NCI-H2081 treated with DMSO at 0.1 percent for 48 hours (cell line): ENCODE data around the gene MSI2.

Experiments used
- DNase-seq: peaks from one replicate; lab custom pipeline; 2025; lab: John Stamatoyannopoulos, UW

The MSI2 gene

DNA sequence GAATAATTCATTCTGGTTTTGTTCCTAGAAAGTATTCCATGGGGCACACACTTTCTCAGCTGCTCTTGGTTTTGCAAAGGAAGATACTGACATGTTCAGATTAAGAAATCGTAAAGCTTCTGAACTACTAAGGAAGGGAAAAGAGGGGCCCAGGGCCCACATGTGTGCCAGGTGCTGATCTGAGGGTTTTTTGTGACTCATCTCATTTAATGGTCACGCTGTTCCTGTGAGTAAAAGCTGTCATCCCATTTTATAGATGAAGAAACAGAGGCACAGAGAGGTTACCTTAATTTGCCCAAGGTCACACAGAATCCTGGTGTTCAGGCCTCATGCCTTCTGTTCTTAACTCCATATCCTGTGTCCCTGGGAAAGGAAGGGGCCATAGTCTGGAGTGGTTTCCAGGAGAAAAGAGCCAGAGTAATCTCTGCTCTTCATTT lies 113.2 kb downstream of the MSI2 start:
- no peak for DNase-seq

- DNase-seq = no peak
These were observed 113.8 kb downstream of the MSI2 start for GRCh38 chr17:57370037-57370581.

GRCh38 chr17:57370619-57371018 lies 114.3 kb downstream of the MSI2 start:
- DNase-seq = no peak

DNA sequence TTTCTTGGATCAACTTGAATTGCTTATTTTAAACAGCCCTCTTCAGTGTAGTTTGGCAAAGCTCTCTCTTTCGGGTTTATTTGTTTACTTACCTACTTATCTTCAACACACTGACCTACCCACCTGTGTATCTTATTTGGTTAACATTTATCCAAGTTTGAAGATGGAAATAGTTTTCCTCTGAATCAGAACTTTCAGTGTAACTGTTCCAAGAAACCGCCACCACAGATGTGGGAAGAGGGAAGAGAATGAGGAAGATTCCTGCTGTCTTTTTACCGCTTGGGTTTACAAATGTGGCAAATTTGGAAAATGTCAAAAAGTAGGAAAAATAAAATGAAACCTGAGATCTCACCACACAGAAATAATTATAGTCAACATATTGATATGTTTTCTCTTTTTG lies 115.8 kb downstream of the MSI2 start:
- DNase-seq = no peak

DNA sequence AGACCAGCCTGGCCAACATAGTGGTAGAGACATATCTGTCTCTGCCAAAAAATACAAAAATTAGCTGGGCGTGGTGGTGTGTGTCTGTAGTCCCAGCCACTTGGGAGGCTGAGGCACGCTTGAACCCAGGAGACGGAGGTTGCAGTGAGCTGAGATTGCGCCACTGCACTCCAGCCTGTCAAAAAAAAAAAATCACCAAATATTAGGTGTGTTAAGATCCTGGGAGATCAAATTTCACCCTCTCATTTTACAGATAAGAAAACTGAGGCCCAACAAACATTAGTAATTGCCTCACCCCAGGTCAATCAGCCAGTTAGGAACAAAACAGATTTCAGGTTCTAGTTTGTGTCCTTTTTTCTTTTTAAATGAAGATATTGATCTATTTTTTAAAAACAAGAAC lies 116.7 kb downstream of the MSI2 start:
- no peak for DNase-seq

DNA sequence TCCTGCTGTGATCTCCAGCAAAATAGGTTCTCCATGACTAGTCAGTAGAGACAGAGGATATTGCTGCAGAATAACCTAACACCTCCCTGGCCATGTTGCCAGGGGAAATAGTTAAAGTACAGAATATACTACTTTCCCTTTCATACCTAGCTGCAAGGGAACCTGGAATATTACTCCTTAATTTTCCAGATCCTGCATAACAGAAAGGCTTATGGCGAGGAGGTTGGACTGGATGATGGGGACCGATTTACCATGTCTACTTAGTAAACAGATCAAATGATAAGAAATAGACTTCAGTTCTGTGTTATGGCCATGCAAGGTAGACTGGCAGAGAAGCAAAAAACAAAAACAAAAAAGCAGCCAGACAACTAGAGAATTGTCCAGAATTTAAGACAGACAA lies 117.4 kb downstream of the MSI2 start:
- no peak for DNase-seq

- DNase-seq = no peak
These were observed 118.9 kb downstream of the MSI2 start for GRCh38 chr17:57375040-57375769.

DNA sequence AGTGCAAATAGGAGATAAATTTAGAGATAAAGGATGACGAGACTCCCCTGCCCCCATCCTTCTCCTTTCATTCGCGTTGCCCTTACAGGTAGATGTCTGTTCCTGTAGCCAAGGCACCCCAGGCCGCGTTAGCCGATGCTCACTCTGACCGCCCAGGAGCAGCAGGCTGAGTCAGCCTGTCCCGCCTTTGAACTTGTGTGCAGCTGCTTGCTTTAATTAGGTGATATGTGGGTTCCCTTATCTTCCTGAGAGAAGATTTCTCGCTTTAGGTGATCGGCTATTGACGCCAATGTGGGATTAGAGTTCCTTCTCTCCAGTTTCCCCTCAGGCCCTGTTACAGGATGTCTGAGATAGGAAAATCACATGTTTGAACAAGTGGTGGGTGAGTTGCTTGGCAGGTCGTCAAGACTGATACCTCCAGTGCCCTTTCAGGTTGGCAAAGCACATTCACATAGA lies 119.5 kb downstream of the MSI2 start:
- DNase-seq = no peak

DNA sequence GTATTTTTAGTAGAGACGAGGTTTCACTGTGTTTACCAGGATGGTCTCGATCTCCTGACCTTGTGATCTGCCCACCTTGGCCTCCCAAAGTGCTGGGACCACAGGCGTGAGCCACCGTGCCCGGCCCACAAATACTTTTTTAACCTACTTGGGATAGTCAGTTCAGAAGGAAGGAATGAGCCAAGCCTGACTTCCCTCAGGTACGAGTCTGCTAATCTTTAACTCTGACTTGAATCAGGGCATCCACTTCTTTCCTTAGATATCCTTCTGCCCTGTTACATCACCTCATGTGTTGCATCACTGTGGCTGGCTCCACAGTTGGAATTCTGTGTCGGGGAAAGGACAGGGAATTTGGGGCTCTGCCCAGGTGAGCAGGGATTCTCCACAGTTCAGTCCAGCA lies 120.8 kb downstream of the MSI2 start:
- DNase-seq = no peak

DNA sequence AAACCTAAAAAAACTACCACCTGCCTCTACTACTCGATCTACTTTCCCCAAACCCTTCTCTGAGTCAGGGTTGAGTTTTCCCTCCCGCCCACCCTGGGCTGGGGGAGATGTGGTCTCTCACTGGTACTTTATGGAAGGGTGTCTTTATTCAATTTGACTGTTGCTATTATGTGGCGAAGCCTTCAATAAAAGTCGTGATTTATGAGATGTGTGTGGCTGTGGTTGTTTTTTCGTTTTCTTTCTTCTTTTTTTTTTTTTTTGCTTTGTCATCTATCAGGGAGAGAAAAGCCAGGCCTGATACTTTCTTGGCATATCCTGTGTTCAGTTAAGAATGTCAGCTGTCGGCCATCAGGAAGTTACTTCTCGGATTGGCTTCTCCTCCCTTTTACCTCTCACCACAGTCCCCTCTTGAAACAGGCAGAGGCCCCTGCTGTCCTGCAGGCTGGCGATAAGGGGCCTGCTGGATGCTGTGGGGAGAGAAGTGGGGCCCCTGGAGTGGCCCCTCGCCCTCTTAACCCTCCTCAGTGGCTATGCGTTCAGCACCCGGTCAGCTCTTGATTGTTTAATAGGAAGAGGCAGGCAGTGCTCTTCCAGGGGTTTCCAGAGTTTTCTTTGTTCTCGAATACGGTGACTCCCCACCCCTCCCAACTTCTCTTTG lies 123.0 kb downstream of the MSI2 start:
- no peak for DNase-seq

DNA sequence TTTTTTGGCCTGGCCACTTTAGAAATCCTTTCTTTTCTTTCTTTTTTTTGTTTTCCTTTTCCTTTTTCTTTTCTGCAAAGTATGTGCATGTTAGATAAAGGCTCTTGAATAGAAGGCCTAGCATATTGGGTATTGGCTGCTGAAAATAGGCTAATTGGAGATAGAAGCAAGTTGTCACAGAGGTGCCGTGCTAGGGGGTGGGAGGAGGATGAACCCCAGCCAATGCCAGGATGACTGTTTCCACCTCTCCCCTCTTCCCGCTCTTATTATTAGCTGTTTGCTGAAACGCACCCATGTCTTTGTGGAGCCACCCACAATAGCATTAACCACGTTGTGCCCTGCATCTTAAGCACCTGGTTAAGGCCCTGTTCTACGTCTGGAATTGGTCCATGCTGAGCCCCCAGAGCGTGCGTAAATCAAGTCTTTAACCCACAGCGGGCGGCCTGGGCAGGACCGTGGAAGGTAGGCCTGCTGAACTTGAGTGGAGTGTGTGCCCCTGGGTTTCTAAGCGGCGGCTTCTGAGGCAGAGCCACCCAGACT lies 123.6 kb downstream of the MSI2 start:
- DNase-seq = no peak

- DNase-seq = no peak
These were observed 125.2 kb downstream of the MSI2 start for GRCh38 chr17:57381498-57381897.

GRCh38 chr17:57384219-57384618 lies 127.9 kb downstream of the MSI2 start:
- no peak for DNase-seq

DNA sequence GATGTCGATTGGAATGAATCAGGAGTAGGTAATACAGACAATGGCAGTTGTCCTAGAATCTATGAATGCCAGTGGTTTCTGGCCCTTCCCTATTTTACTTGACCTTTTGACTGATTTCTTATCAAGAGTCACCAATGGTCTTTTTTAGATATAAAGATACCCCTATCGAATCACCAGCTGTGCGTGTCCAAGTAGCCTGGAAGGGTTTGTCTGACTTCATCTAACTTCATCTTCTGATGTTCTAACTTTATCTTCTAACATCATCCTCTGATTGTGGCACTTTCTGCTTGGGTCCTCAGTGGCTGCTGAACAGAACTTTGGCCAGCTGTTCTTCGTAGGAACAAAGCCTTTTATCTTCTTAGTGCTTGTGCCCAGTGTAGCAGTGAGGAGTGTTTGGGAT lies 129.7 kb downstream of the MSI2 start:
- DNase-seq = no peak

- no peak for DNase-seq
These were observed 131.3 kb downstream of the MSI2 start for GRCh38 chr17:57387575-57387974.

- no peak for DNase-seq
These were observed 131.9 kb downstream of the MSI2 start for GRCh38 chr17:57388131-57388725.

GRCh38 chr17:57389473-57389872 lies 133.2 kb downstream of the MSI2 start:
- no peak for DNase-seq

DNA sequence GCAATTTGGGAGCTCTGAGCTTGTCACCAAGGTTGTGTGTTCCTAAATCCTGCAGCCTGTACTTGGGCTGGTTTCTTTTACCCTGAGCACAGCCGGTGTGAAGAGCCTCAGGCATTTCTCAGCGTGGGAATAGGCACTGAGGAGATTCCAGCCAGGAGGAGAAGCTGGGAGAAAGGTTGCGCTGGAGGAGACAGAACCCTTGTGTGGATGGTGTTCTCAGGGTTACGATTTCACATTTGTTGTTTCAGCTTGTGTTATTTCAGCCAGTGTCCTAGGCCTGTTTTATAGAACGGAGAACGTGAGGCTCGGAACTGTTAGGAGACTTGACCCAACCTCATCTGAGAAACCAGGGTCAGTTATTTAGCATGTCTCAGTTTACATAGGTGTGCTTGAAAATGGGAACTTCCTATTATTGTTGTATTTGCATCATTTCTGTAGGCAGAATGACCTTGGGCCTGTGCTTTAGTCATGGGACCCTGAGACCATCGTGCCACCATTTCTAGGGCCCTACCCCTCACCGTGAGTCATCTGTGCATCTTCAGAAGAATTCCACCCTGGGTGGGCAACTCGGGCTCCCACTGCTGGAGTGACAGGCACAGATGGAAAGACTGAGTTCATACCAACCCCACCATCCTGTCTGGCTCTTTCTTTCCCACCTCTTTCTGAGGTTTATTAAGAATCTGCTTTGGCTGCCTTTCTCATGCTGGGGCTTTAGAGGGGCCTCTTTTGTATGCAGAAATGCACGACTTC lies 134.9 kb downstream of the MSI2 start:
- DNase-seq = no peak

DNA sequence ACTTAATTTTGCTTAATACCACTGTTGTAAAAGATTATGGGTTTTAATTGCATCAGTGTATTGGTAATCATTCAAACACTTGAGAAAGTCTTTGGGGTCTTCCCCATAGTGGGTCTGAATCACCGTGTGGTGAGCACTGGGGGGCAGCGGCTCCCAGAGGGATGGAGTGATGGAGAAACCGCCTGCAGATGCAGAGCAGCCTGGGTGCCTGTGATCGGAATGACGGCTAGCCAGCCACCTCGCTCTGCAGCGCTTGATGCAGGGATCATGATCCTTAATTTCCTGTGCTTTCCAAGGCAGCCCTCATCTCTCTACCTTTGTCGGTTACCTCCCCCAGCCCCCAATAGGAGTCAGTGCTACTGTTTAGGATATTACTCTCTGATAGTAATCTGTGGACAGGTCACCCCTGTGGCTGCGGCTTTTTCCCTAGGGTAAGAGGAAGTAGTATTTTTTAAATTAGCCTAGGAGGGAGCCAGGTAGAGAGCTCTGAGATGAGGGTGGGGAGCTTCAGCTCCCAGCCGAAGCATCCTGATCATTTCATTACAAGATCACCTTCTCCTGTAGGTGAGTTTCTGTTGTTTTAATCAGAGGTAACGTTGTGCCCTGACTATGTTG lies 135.6 kb downstream of the MSI2 start:
- DNase-seq = no peak

GRCh38 chr17:57393368-57393767 lies 137.0 kb downstream of the MSI2 start:
- no peak for DNase-seq

DNA sequence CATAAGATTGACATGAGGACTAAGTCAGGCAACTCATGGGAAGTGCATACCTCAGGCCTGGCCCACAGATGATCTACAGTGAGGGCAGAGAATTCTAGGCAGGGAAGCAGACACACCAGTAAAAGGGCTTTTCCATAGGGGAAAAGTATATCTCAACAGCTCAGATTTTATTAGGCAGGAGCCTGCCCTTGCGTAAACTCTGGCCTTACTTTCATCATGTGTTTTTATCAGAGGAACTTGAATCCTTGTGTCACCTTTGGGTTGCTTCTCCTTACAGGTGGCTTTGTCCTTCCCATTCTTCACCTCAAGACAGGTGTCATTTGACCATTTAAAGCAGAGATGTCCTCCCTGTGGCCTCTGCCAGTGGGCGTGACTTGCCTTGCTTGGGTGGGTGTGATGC lies 138.1 kb downstream of the MSI2 start:
- no peak for DNase-seq
